Skin epidermis (tissue), 12 donors: ENCODE data around the gene ZNF778.

Experiments
- H3K27ac ChIP-seq, 21 experiments: fragments of 200-600 bp; sonication (generic) in 11 of 21; one replicate each; pipeline ENCODE4 v1.5.0; 2020; ENCODE audit warnings: mild to moderate bottlenecking in 3 of 21, inconsistent platforms in 2 of 21, moderate library complexity in 2 of 21
- H3K4me3 ChIP-seq, 7 experiments: fragments of 200-600 bp; sonication (generic) in 2 of 7; one replicate each; pipeline ENCODE4 v1.5.0; 2020; ENCODE audit warnings: inconsistent platforms in 2 of 7, mild to moderate bottlenecking in 2 of 7, moderate library complexity in 1 of 7

Gene ZNF778

GRCh38 chr16:89269805-89270665 lies 52.5 kb downstream of the ZNF778 start:
- Histone ChIP-seq H3K4me3 (no peak overlapping the region), H3K27ac (no peak overlapping the region)

- Histone ChIP-seq H3K4me3 (no peak overlapping the region), H3K27ac (no peak overlapping the region)
Measured at GRCh38 chr16:89270666-89271345, 53.3 kb downstream of the ZNF778 start.

GRCh38 chr16:89272631-89273030 lies 55.1 kb downstream of the ZNF778 start:
- Histone ChIP-seq H3K4me3 (no peak overlapping the region), H3K27ac (no peak overlapping the region)

- Histone ChIP-seq H3K4me3 (no peak overlapping the region), H3K27ac (no peak overlapping the region)
Measured at GRCh38 chr16:89273741-89274472, 56.4 kb downstream of the ZNF778 start.

GRCh38 chr16:89274561-89275283 lies 57.2 kb downstream of the ZNF778 start:
- Histone ChIP-seq H3K4me3 (no peak overlapping the region), H3K27ac (no peak overlapping the region)

- no peak overlapping the region for H3K4me3 ChIP-seq
- H3K27ac ChIP-seq: no peak overlapping the region
Measured at GRCh38 chr16:89275284-89275584, 57.7 kb downstream of the ZNF778 start.

GRCh38 chr16:89275837-89276720 lies 58.6 kb downstream of the ZNF778 start:
- H3K27ac ChIP-seq: no peak overlapping the region

GRCh38 chr16:89277049-89277448 lies 59.5 kb downstream of the ZNF778 start:
- H3K4me3 ChIP-seq: no peak overlapping the region
- H3K27ac ChIP-seq: no peak overlapping the region

More at GRCh38 chr16:89275837-89276720, 58.6 kb downstream of the ZNF778 start:
- no peak overlapping the region for H3K4me3 ChIP-seq

- Histone ChIP-seq H3K27ac (no peak overlapping the region), H3K4me3 (no peak overlapping the region)
Measured at GRCh38 chr16:89277641-89278341, 60.3 kb downstream of the ZNF778 start.

GRCh38 chr16:89278441-89279240 lies 61.1 kb downstream of the ZNF778 start:
- H3K4me3 ChIP-seq: no peak overlapping the region
- no peak overlapping the region for H3K27ac ChIP-seq

GRCh38 chr16:89279666-89280481 lies 62.4 kb downstream of the ZNF778 start:
- Histone ChIP-seq H3K27ac (no peak overlapping the region), H3K4me3 (no peak overlapping the region)

GRCh38 chr16:89280546-89281188 lies 63.2 kb downstream of the ZNF778 start:
- Histone ChIP-seq H3K27ac (no peak overlapping the region), H3K4me3 (no peak overlapping the region)

GRCh38 chr16:89281189-89281577 lies 63.7 kb downstream of the ZNF778 start:
- H3K4me3 ChIP-seq: no peak overlapping the region
- H3K27ac ChIP-seq: no peak overlapping the region

GRCh38 chr16:89281829-89282228 lies 64.3 kb downstream of the ZNF778 start:
- Histone ChIP-seq H3K4me3 (no peak overlapping the region), H3K27ac (no peak overlapping the region)

GRCh38 chr16:89282523-89282922 lies 65.0 kb downstream of the ZNF778 start:
- Histone ChIP-seq H3K4me3 (no peak overlapping the region), H3K27ac (no peak overlapping the region)

GRCh38 chr16:89283449-89283848 lies 65.9 kb downstream of the ZNF778 start:
- H3K27ac ChIP-seq: no peak overlapping the region
- H3K4me3 ChIP-seq: no peak overlapping the region
